ENCODE measurements around the gene OTOP1. TPM values are rescaled to one million over a fixed set of nuclear protein-coding genes. Genes with fewer than 3 reads are reported as not detected.

The OTOP1 gene
- total and polyA plus RNA-seq, 2 experiments from 2014 or later = not detected

GRCh38 chr4:4267981-4268380 is 41.3 kb upstream of the OTOP1 start (continued):
- no peak for TF ChIP-seq ZNF331 (CRISPR knock-in tag; IDR thresholded peaks at IDR 0.05; ENCODE audit: low read depth)

DNA sequence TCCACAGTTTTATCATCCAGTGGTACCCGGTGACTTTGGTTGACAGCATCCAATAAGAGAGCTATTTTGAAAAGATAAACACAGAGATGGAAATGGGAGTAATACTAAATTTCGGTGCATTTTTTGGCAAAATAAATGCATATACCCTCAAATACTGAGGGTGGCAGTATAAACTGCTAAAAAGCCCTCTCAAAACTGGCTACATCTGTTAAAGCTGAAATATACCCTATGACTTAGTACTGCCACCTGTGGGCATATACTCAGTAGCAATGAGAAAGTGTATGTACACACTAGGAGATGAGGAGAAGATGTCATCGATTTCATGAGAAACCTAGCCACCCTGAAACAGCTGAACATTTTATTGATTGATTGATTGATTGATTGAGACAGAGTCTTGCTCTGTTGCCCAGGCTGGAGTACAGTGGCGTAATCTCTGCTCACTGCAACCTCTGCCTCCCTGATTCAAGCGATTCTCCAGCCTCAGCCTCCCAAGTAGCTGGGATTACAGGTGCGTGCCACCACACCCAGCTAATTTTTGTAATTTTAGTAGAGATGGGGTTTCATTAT is 33.5 kb upstream of the OTOP1 start:
- Mint-ChIP-seq H3K27ac (no peak overlapping the region), H3K4me3 (no peak overlapping the region), H3K36me3 (ENCODE audit: low read depth) (no peaks in the 10 kb centered on the region), H3K4me1 (no peaks in the 10 kb centered on the region), H3K27me3 (ENCODE audit: insufficient read depth, low read depth, poor library complexity) (peaks cover 1% of the 10 kb centered on the region), H3K9me3 (no peaks in the 10 kb centered on the region)
- Histone ChIP-seq H3K27me3 (ENCODE audit: insufficient read depth) (no peaks in the 10 kb centered on the region), H3K4me3 (no peak overlapping the region), H3K9me2 (ENCODE audit: insufficient read depth) (no peaks in the 10 kb centered on the region; the same call in 1 of the 2 replicates), H3K79me2 (replicated peaks; ENCODE audit: insufficient read depth) (no peaks in the 10 kb centered on the region), H3K4me2 (no peak overlapping the region), H3F3A (replicated peaks; ENCODE audit: low read depth) (no peaks in the 10 kb centered on the region), H3K27ac (ENCODE audit: low read depth) (no peak overlapping the region), H2AFZ (no peak overlapping the region), H3K36me3 (ENCODE audit: insufficient read depth) (no peaks in the 10 kb centered on the region), H3K4me1 (ENCODE audit: insufficient read depth) (no peaks in the 10 kb centered on the region), H4K20me1 (replicated peaks; ENCODE audit: insufficient read depth) (no peaks in the 10 kb centered on the region)
- peak; percentile 67 for ATAC-seq
- TF ChIP-seq, protein P1, sequence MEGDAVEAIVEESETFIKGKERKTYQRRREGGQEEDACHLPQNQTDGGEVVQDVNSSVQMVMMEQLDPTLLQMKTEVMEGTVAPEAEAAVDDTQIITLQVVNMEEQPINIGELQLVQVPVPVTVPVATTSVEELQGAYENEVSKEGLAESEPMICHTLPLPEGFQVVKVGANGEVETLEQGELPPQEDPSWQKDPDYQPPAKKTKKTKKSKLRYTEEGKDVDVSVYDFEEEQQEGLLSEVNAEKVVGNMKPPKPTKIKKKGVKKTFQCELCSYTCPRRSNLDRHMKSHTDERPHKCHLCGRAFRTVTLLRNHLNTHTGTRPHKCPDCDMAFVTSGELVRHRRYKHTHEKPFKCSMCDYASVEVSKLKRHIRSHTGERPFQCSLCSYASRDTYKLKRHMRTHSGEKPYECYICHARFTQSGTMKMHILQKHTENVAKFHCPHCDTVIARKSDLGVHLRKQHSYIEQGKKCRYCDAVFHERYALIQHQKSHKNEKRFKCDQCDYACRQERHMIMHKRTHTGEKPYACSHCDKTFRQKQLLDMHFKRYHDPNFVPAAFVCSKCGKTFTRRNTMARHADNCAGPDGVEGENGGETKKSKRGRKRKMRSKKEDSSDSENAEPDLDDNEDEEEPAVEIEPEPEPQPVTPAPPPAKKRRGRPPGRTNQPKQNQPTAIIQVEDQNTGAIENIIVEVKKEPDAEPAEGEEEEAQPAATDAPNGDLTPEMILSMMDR (conservative IDR thresholded peaks at IDR 0.05; ENCODE audit: low read depth in 2 of 2) = peak; percentile 44 to 55
- no peak for TF ChIP-seq JUNB (IDR thresholded peaks at IDR 0.05; ENCODE audit: unreplicated experiment)
- DNase-seq (ENCODE audit: low spot score) = peak; percentile 26

DNA sequence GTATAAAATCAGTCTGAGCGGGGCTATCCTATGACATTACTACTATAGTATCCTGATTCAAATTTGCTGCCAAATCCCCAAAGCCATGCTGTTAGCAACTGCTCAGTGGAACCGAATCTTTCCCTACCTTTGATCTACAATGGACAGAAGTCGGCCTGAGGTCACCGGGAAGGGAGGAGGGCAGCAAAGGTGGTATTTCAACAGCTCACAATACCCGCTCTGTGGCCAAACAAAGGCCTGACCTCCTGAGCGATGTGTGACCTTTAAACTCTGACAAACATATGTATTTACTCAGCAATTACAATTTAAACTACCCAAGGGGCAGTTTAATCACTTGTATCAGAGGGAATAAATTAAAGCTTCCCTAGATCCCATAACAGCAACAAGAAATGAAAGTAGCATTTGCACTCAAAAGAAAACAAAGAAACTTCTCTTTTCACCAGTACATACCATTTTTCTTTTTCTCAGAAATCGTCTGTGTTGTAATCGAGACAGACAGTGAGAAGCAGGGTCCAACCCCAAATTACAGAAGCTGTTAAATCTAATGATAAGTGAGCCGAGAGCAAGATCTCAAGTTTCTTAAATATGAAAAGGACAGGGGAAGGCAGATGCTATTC is 32.9 kb upstream of the OTOP1 start:
- no peaks in the 10 kb centered on the region for H3K27me3 ChIP-seq (ENCODE audit: insufficient read depth)
- Mint-ChIP-seq H3K36me3 (ENCODE audit: low read depth) (no peaks in the 10 kb centered on the region), H3K27me3 (ENCODE audit: insufficient read depth, low read depth, poor library complexity) (peaks cover 3% of the 10 kb centered on the region), H3K27ac (no peak overlapping the region), H3K9me3 (no peaks in the 10 kb centered on the region), H3K4me3 (no peak overlapping the region), H3K4me1 (no peaks in the 10 kb centered on the region)
- no peaks in the 10 kb centered on the region for H3K79me2 ChIP-seq (replicated peaks; ENCODE audit: insufficient read depth)
- no peaks in the 10 kb centered on the region for H3K36me3 ChIP-seq (ENCODE audit: insufficient read depth)
- H3K9me2 ChIP-seq (ENCODE audit: insufficient read depth) = no peaks in the 10 kb centered on the region
- no peak overlapping the region for H3K27ac ChIP-seq (ENCODE audit: low read depth)
- no peak overlapping the region for H3K4me2 ChIP-seq
- ATAC-seq = peak; percentile 67
- no peaks in the 10 kb centered on the region for H3K4me1 ChIP-seq (ENCODE audit: insufficient read depth)
- peak; percentile 9 for DNase-seq (ENCODE audit: low spot score)
- H4K20me1 ChIP-seq (replicated peaks; ENCODE audit: insufficient read depth) = no peaks in the 10 kb centered on the region
- H2AFZ ChIP-seq = no peak overlapping the region
- no peak overlapping the region for H3K4me3 ChIP-seq
- no peaks in the 10 kb centered on the region for H3F3A ChIP-seq (replicated peaks; ENCODE audit: low read depth)
- TF ChIP-seq STAT1 (IDR thresholded peaks at IDR 0.05; ENCODE audit: unreplicated experiment) = no peak
- TF ChIP-seq ZNF331 (CRISPR knock-in tag; IDR thresholded peaks at IDR 0.05; ENCODE audit: low read depth) = no peak
- TF ChIP-seq CREB1 (CRISPR knock-in tag; IDR thresholded peaks at IDR 0.05; ENCODE audit: low read depth) = no peak
- TF ChIP-seq, protein P1 (conservative IDR thresholded peaks at IDR 0.05; ENCODE audit: low read depth in 2 of 2) = no peak
- no peak for TF ChIP-seq JUNB (IDR thresholded peaks at IDR 0.05; ENCODE audit: unreplicated experiment)
- no peak for TF ChIP-seq REST (IDR thresholded peaks at IDR 0.05; ENCODE audit: unreplicated experiment)
- TF ChIP-seq EZH2phosphoT487 (IDR thresholded peaks at IDR 0.05; ENCODE audit: unreplicated experiment) = no peak
- TF ChIP-seq POLR2AphosphoS5 (IDR thresholded peaks at IDR 0.05; ENCODE audit: low read depth) = no peak
- TF ChIP-seq NANOG (IDR thresholded peaks at IDR 0.05; ENCODE audit: borderline replicate concordance) = no peak
- no peak for TF ChIP-seq ETS1 (IDR thresholded peaks at IDR 0.05)
- TF ChIP-seq ZNF114 (CRISPR knock-in tag; IDR thresholded peaks at IDR 0.05) = no peak
